PC-3 (cell line): Measurements from ENCODE around the gene DNAJC11. TPM values are rescaled to one million over a fixed set of nuclear protein-coding genes. Genes with fewer than 3 reads are reported as not detected.
A peak's percentile ranks its signal among the peaks of the same experiment; 100 is the strongest.

Experiments
- ATAC-seq: fragments of 200-7000 bp; cut with Tn5 transposase; 2 replicates; pipeline ENCODE4 v1.9.1; 2020; ENCODE audit warnings: mild to moderate bottlenecking, moderate library complexity
- Bru-seq: library from RNA; stranded (reverse); fragments of 400-500 nt; gene quantifications from one replicate; lab custom pipeline; 2021; lab: Mats Ljungman, UMichigan
- BruChase-seq, 2 experiments: library from RNA; stranded (reverse); fragments of 400-500 nt; gene quantifications; one replicate each; lab custom pipeline; 2021; lab: Mats Ljungman, UMichigan
- BruUV-seq: library from RNA; stranded (reverse); fragments of 400-500 nt; replicated peaks from 2 replicates; lab custom pipeline; 2021; lab: Mats Ljungman, UMichigan
- CTCF ChIA-PET: fragments of 300-600 bp; sonication (Branson Sonifier 250); formaldehyde crosslinking; loops from one replicate; lab custom pipeline; 2022; ENCODE audit warnings: antibody characterized with exemption; lab: Charles Lee
- POLR2A ChIA-PET: fragments of 300-600 bp; sonication (Branson Sonifier 250); formaldehyde crosslinking; loops from one replicate; lab custom pipeline; 2022; ENCODE audit warnings: antibody characterized with exemption; ENCODE audit not compliant: unreplicated experiment; lab: Charles Lee
- DNase-seq: peaks from one replicate; pipeline ENCODE4 v3.0.0-alpha.2; 2015
- H2AFZ ChIP-seq: fragments of 300-600 bp; sonication (generic); 2 replicates; pipeline ENCODE4 v1.6.0; 2016; ENCODE audit warnings: antibody characterized with exemption, low read length
- H3F3A ChIP-seq: fragments of 300-600 bp; sonication (generic); one replicate; pipeline ENCODE4 v1.6.0; 2017; ENCODE audit warnings: antibody characterized with exemption, low read length, control low read depth, mild to moderate bottlenecking; ENCODE audit not compliant: unreplicated experiment
- H3K27ac ChIP-seq: fragments of 300-600 bp; sonication (generic); 2 replicates; pipeline ENCODE4 v1.5.1; 2016; ENCODE audit warnings: mild to moderate bottlenecking, low read length
- H3K27me3 ChIP-seq: fragments of 300-600 bp; sonication (generic); 2 replicates; pipeline ENCODE4 v1.6.1; 2016; ENCODE audit warnings: low read length, mixed read lengths
- H3K36me3 ChIP-seq: fragments of 300-600 bp; sonication (generic); 2 replicates; pipeline ENCODE4 v1.6.1; 2016; ENCODE audit warnings: low read depth, mixed run types, low read length, mixed read lengths
- H3K4me1 ChIP-seq: fragments of 300-600 bp; sonication (generic); 2 replicates; pipeline ENCODE4 v1.5.1; 2016; ENCODE audit warnings: low read length; ENCODE audit not compliant: insufficient read depth
- H3K4me2 ChIP-seq: fragments of 300-600 bp; sonication (generic); 2 replicates; pipeline ENCODE4 v1.6.0; 2016; ENCODE audit warnings: low read length
- H3K4me3 ChIP-seq: fragments of 300-600 bp; sonication (generic); 2 replicates; pipeline ENCODE4 v1.5.1; 2016; ENCODE audit warnings: mild to moderate bottlenecking, low read length, mixed read lengths
- H3K79me2 ChIP-seq: fragments of 300-600 bp; sonication (generic); 2 replicates; pipeline ENCODE4 v1.6.1; 2017; ENCODE audit warnings: low read length, mixed read lengths
- H3K9ac ChIP-seq: fragments of 300-600 bp; sonication (generic); 2 replicates; pipeline ENCODE4 v1.6.0; 2016; ENCODE audit warnings: mild to moderate bottlenecking, low read length
- H3K9me2 ChIP-seq: fragments of 300-600 bp; sonication (generic); replicated peaks from 2 replicates; pipeline ENCODE4 v1.6.1; 2016; ENCODE audit warnings: mixed run types, low read length, mixed read lengths
- H3K9me3 ChIP-seq: fragments of 300-600 bp; sonication (generic); 2 replicates; pipeline ENCODE4 v1.6.1; 2016; ENCODE audit warnings: low read length, mixed read lengths
- H4K20me1 ChIP-seq: fragments of 300-600 bp; sonication (generic); 2 replicates; pipeline ENCODE4 v1.6.1; 2016; ENCODE audit warnings: low read length, mixed read lengths
- EZH2 ChIP-seq: fragments of 300-600 bp; sonication (generic); IDR thresholded peaks from one replicate; pipeline ENCODE4 v1.6.1; 2017; ENCODE audit warnings: antibody characterized with exemption, mild to moderate bottlenecking, low read length; ENCODE audit not compliant: unreplicated experiment
- EZH2phosphoT487 ChIP-seq: fragments of 300-600 bp; sonication (generic); IDR thresholded peaks from 2 replicates; pipeline ENCODE4 v1.6.1; 2018; ENCODE audit warnings: mild to moderate bottlenecking, antibody characterized with exemption, low read length, borderline replicate concordance
- intact Hi-C: fragments of 100-400 bp; cut with micrococcal nuclease; formaldehyde crosslinking; loops from 2 replicates; pipeline ENCODE4 v1.9.0; 2023
- long read RNA-seq: library from polyadenylated mRNA; unstranded; transcript quantifications from one replicate; pipeline ENCODE4 v2.0.0, GENCODE V29; 2021; ENCODE audit not compliant: unreplicated experiment
- total RNA-seq: library from RNA; depleted of rRNA; stranded (reverse); fragments of >200 nt; gene quantifications from 2 replicates; pipeline ENCODE4 v1.2.3, GENCODE V29; 2014; rRNA removed
- TF ChIP-seq, protein P1 (sequence below): fragments of 300-600 bp; sonication (generic); conservative IDR thresholded peaks from 2 replicates; pipeline ENCODE4 v1.5.1; 2017; ENCODE audit warnings: antibody characterized with exemption, low read depth, mild to moderate bottlenecking, low read length

DNAJC11 gene, protein sequence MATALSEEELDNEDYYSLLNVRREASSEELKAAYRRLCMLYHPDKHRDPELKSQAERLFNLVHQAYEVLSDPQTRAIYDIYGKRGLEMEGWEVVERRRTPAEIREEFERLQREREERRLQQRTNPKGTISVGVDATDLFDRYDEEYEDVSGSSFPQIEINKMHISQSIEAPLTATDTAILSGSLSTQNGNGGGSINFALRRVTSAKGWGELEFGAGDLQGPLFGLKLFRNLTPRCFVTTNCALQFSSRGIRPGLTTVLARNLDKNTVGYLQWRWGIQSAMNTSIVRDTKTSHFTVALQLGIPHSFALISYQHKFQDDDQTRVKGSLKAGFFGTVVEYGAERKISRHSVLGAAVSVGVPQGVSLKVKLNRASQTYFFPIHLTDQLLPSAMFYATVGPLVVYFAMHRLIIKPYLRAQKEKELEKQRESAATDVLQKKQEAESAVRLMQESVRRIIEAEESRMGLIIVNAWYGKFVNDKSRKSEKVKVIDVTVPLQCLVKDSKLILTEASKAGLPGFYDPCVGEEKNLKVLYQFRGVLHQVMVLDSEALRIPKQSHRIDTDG
- total RNA-seq, result 105 and 108 TPM in 2 replicates
- percentile 91 among the genes with signal in this experiment for Bru-seq, nascent RNA
- percentile 91 among the genes with signal in this experiment for BruChase-seq, experiment 1, labeled RNA remaining after a 6-hour chase
- BruChase-seq, experiment 2, labeled RNA remaining after a 2-hour chase, result percentile 90 among the genes with signal in this experiment
- long read RNA-seq, transcript DNAJC11-202 (16 exons, 3,311 nt), result major isoform, 274 of 368 reads
- long read RNA-seq, partial matches to known transcripts, result 25 of 368 reads
- long read RNA-seq, other reads (novel, unspliced or antisense), result 63 of 368 reads

DNA sequence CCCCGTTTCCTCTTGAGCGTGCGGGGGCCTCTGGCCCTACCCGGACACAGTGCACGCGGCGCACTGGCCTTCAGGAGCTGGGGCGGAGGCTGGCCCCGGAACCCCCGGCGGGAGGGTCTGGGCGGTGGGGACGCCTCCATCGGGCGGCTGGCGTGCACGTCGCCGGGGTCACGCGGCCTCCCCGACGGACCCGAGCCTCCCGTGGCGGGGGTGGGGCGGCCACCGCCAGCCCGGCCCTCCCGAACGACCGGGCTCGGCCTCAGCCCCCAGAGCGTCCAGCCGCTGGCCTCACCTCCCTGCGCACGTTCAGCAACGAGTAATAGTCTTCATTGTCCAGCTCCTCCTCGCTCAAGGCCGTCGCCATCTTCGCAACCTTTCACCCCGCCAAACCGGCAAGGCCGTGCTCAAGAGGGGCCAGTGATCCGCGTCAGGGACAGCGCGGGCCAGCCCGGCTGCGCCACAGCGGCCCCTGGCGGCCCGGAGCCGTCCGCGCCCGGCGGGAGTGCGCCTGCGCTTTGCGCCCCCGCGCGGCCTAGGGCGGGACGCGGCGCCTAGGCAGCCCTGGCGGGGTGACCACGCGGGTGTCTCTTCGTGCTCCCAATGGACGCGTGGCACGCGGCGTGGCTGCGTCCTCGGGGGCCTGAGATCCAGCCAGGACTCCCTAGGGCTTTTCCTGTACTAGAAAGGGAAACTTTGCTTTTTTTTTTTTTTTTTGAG lies at the start of gene DNAJC11:
DNAJC11 (minus strand) TSS at position 380 of the 717 bp plus-strand sequence; CDS start at position 364, 16 bp downstream.
- POLR2A ChIA-PET, result no interaction called here
- peak; percentile 93 for ATAC-seq
- Histone ChIP-seq H3K79me2 (peaks cover 49% of the 10 kb centered on the region), H3F3A (no peaks in the 10 kb centered on the region), H3K27ac (peak within 1 kb of the TSS; percentile 49), H3K9me3 (no peaks in the 10 kb centered on the region), H3K4me3 (peak within 1 kb of the TSS; percentile 87), H3K9me2 (no peaks in the 10 kb centered on the region), H2AFZ (peak within 1 kb of the TSS; percentile 89), H3K27me3 (peaks cover 2% of the 10 kb centered on the region; the same call in 1 of the 2 replicates), H3K4me2 (peak within 1 kb of the TSS; percentile 88), H3K9ac (peak within 1 kb of the TSS; percentile 95), H3K4me1 (peaks cover 13% of the 10 kb centered on the region), H3K36me3 (no peaks in the 10 kb centered on the region; the same call in 1 of the 2 replicates), H4K20me1 (no peaks in the 10 kb centered on the region)
- intact Hi-C loops, result loop anchor here (2.0 kb wide), 1 partner anchor 83 kb away; the partner anchor contains the start of gene CAMTA1
- CTCF ChIA-PET, result interaction anchor here (0.6 to 0.8 kb wide), 4 partner anchors 15 to 947 kb away, joined by 3 to 6 read pairs (median 4); partner anchors contain the start of gene CAMTA1
- no TSS peak for BruUV-seq
- no peak for TF ChIP-seq EZH2
- TF ChIP-seq, protein P1, sequence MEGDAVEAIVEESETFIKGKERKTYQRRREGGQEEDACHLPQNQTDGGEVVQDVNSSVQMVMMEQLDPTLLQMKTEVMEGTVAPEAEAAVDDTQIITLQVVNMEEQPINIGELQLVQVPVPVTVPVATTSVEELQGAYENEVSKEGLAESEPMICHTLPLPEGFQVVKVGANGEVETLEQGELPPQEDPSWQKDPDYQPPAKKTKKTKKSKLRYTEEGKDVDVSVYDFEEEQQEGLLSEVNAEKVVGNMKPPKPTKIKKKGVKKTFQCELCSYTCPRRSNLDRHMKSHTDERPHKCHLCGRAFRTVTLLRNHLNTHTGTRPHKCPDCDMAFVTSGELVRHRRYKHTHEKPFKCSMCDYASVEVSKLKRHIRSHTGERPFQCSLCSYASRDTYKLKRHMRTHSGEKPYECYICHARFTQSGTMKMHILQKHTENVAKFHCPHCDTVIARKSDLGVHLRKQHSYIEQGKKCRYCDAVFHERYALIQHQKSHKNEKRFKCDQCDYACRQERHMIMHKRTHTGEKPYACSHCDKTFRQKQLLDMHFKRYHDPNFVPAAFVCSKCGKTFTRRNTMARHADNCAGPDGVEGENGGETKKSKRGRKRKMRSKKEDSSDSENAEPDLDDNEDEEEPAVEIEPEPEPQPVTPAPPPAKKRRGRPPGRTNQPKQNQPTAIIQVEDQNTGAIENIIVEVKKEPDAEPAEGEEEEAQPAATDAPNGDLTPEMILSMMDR, result peak; percentile 84
- TF ChIP-seq EZH2phosphoT487, result no peak
- peak; percentile 97 for DNase-seq

DNA sequence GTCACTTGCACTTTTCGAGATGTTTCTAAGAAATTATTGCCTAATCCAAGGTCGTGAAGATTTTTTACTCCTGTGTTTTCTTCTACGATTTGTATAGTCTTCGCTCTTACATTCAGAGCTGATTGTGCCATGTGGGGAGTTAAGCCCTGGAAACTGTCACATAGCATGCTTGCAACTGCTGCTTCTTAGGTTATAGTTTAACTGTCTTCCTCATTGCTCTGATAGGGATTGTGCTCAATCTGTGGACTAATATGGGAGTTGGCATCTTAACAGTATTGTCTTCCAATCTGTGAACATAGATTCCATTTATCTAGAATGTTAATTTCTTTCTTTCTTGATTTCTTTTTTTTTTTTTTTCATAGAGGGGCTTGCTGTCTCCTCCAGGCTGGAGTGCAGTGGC lies 48.9 kb upstream of the DNAJC11 start:
- Histone ChIP-seq H3K4me1 (no peaks in the 10 kb centered on the region), H2AFZ (no peak overlapping the region), H3K27me3 (peaks cover 72% of the 10 kb centered on the region), H3K9me3 (no peaks in the 10 kb centered on the region), H3K4me3 (no peak overlapping the region), H3F3A (no peaks in the 10 kb centered on the region), H4K20me1 (no peaks in the 10 kb centered on the region), H3K9me2 (no peaks in the 10 kb centered on the region), H3K36me3 (no peaks in the 10 kb centered on the region), H3K79me2 (no peaks in the 10 kb centered on the region), H3K27ac (no peak overlapping the region), H3K4me2 (no peak overlapping the region), H3K9ac (no peak overlapping the region)
- TF ChIP-seq EZH2 (no peak), EZH2phosphoT487 (no peak)
- TF ChIP-seq, protein P1, result no peak
- BruUV-seq, result no TSS peak
- POLR2A ChIA-PET, result interaction anchor here (0.6 kb wide), 1 partner anchor 66 kb away, joined by 6 read pairs; no protein-coding TSS in a partner anchor
- intact Hi-C loops, result no loop called here
- CTCF ChIA-PET, result no interaction called here
- no peak for ATAC-seq
- no peak for DNase-seq
